Measurements from ENCODE around the gene YIPF1.
A peak's percentile ranks its signal among the peaks of the same experiment; 100 is the strongest.
"Not testable (repeated sequence)": the region's sequence is repeated elsewhere in the genome, so short reads cannot be mapped to it uniquely, and the experiment has no call there.

YIPF1 gene

GRCh38 chr1:53878492-53879105 lies 11.0 kb downstream of the YIPF1 start:
- TF ChIP-seq SP1 (IDR thresholded peaks at IDR 0.05) (no peak), PKNOX1 (IDR thresholded peaks at IDR 0.05) (peak; percentile 32; the same call in 1 of the 2 replicates), FOXA1 (IDR thresholded peaks at IDR 0.05) (no peak)
- peak; percentile 43 for DNase-seq (ENCODE audit: extremely low spot score)
- ChIA-PET CTCF (interaction anchor here (0.7 to 2.2 kb wide), 15 partner anchors 9 to 112 kb away, joined by 3 to 15 read pairs (median 3); partner anchors contain the start of genes IFT25 and YIPF1), POLR2A (interaction anchor here (1.2 to 1.5 kb wide), 2 partner anchors 67 to 70 kb away, joined by 3 to 5 read pairs; partner anchors contain the start of genes IFT25 and LRRC42)

DNA sequence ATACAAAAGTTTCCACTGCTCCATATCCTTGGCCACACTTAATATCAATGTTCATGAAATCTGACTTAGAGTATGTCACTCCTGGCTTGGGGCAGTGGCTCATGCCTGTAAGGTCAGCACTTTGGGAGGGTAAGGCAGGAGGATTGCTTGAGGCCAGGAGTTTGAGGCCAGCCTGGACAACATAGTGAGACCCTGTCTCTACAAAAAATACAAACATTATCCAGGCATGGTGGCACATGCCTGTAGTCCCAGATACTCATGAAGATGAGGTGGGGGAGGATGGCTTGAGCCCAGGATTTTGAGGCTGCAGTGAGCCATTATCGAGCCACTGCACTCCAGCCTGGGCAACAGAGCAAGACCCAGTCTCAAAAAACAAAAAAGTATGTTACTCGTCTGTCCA lies 14.4 kb downstream of the YIPF1 start:
- POLR2A ChIA-PET, result interaction anchor here (1.2 kb wide), 1 partner anchor 70 kb away, joined by 3 read pairs; the partner anchor contains the start of gene IFT25
- CTCF ChIA-PET; DNase-seq (ENCODE audit: extremely low spot score): not testable (repeated sequence)

- no peak for DNase-seq (ENCODE audit: extremely low spot score)
- CTCF ChIA-PET, result interaction anchor here (0.6 to 3.1 kb wide), 4 partner anchors 10 to 88 kb away, joined by 4 to 8 read pairs (median 4); no protein-coding TSS in a partner anchor
- POLR2A ChIA-PET, result no interaction called here
- TF ChIP-seq CTBP1 (IDR thresholded peaks at IDR 0.05; ENCODE audit: borderline replicate concordance), result no peak
These were observed 17.7 kb downstream of the YIPF1 start for GRCh38 chr1:53871773-53872484.

- CTCF ChIA-PET, result interaction anchor here (1.2 to 1.6 kb wide), 2 partner anchors 10 to 88 kb away, joined by 4 read pairs; no protein-coding TSS in a partner anchor
- DNase-seq (ENCODE audit: extremely low spot score), result no peak
- TF ChIP-seq FOXM1 (IDR thresholded peaks at IDR 0.05; ENCODE audit: borderline replicate concordance) (no peak), FOXK2 (IDR thresholded peaks at IDR 0.05) (no peak), TARDBP (IDR thresholded peaks at IDR 0.05) (no peak), ZNF384 (IDR thresholded peaks at IDR 0.05) (no peak), ARNT (IDR thresholded peaks at IDR 0.05) (no peak), SP1 (IDR thresholded peaks at IDR 0.05) (no peak), PKNOX1 (IDR thresholded peaks at IDR 0.05) (no peak), BHLHE40 (IDR thresholded peaks at IDR 0.05; ENCODE audit: borderline replicate concordance) (no peak)
- POLR2A ChIA-PET, result no interaction called here
These were observed 18.4 kb downstream of the YIPF1 start for GRCh38 chr1:53871221-53871620.

- DNase-seq (ENCODE audit: extremely low spot score), result no peak
- TF ChIP-seq TARDBP (IDR thresholded peaks at IDR 0.05), result no peak
- no peak for TF ChIP-seq PKNOX1 (IDR thresholded peaks at IDR 0.05)
- no peak for TF ChIP-seq L3MBTL2 (conservative IDR thresholded peaks at IDR 0.05)
- TF ChIP-seq NFRKB (IDR thresholded peaks at IDR 0.05), result no peak
- no peak for TF ChIP-seq ZNF384 (IDR thresholded peaks at IDR 0.05)
- no peak for TF ChIP-seq ARNT (IDR thresholded peaks at IDR 0.05)
- no peak for TF ChIP-seq HDGF (IDR thresholded peaks at IDR 0.05; ENCODE audit: borderline replicate concordance)
- no peak for TF ChIP-seq FOXM1 (IDR thresholded peaks at IDR 0.05; ENCODE audit: borderline replicate concordance)
- CTCF ChIA-PET, result interaction anchor here (0.6 to 1.0 kb wide), 2 partner anchors 9 to 90 kb away, joined by 3 to 4 read pairs; no protein-coding TSS in a partner anchor
- POLR2A ChIA-PET, result interaction anchor here (1.3 kb wide), 1 partner anchor 76 kb away, joined by 3 read pairs; the partner anchor contains the start of gene IFT25
These were observed 20.0 kb downstream of the YIPF1 start for GRCh38 chr1:53869454-53870117.

DNA sequence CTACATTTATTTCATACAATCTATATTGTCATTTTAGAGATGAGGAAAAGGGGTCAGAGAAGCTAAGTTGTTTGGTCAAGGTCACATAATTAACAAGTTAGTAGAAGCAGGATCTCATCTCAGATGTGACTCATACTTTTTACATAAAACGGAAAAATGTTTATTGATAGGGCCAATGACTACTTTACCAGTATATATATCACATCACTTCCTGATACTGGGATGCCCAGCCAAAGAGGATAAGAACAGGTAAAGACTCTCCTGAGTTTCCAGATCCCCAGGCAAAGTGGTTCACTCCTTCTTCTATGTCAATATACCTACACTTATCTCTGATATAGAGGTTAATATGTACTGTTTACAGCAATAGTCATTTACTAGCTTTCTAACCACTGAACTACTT lies 21.0 kb downstream of the YIPF1 start:
- ChIA-PET POLR2A (interaction anchor here (1.1 to 1.3 kb wide), 2 partner anchors 13 to 77 kb away, joined by 3 read pairs; partner anchors contain the start of gene IFT25), CTCF (interaction anchor here (0.6 to 0.7 kb wide), 2 partner anchors 10 to 18 kb away, joined by 3 to 7 read pairs; no protein-coding TSS in a partner anchor)
- DNase-seq (ENCODE audit: extremely low spot score), result no peak
- TF ChIP-seq CTBP1 (IDR thresholded peaks at IDR 0.05; ENCODE audit: borderline replicate concordance) (no peak), SUZ12 (IDR thresholded peaks at IDR 0.05) (no peak), TARDBP (IDR thresholded peaks at IDR 0.05) (no peak), PKNOX1 (IDR thresholded peaks at IDR 0.05) (no peak), FOXA1 (IDR thresholded peaks at IDR 0.05) (no peak), ELF4 (IDR thresholded peaks at IDR 0.05) (no peak), LEF1 (IDR thresholded peaks at IDR 0.05; ENCODE audit: borderline replicate concordance) (no peak), FOXM1 (IDR thresholded peaks at IDR 0.05; ENCODE audit: borderline replicate concordance) (no peak), FOXK2 (IDR thresholded peaks at IDR 0.05) (no peak), L3MBTL2 (conservative IDR thresholded peaks at IDR 0.05) (no peak), ARNT (IDR thresholded peaks at IDR 0.05) (no peak), NFRKB (IDR thresholded peaks at IDR 0.05) (no peak), SP1 (IDR thresholded peaks at IDR 0.05) (no peak), BHLHE40 (IDR thresholded peaks at IDR 0.05; ENCODE audit: borderline replicate concordance) (no peak), ZNF384 (IDR thresholded peaks at IDR 0.05) (no peak), HDGF (IDR thresholded peaks at IDR 0.05; ENCODE audit: borderline replicate concordance) (no peak)

Data from HEK293T (cell line).